Measurements from ENCODE around the gene APEX1.

The APEX1 gene

GRCh38 chr14:20454516-20455354, at the start of gene APEX1, which contains the start of gene OSGEP:
TSS of gene APEX1 (plus strand) at chr14:20455226. CDS start at chr14:20455646, 420 bp downstream.
TSS of gene OSGEP (minus strand) at chr14:20454812. CDS start at chr14:20454683, 129 bp downstream.
- DNase-seq = peak; percentile 98

- DNase-seq = no peak
These were observed 45.8 kb upstream of the APEX1 start for GRCh38 chr14:20409226-20409625.

GRCh38 chr14:20412411-20412810, 42.6 kb upstream of the APEX1 start:
- no peak for DNase-seq

GRCh38 chr14:20412876-20413743, 41.9 kb upstream of the APEX1 start, which contains the start of gene TEP1:
TSS of gene TEP1 (minus strand) at chr14:20413501. CDS start at chr14:20408439, 5,062 bp downstream.
- DNase-seq = peak; percentile 69 to 83

- DNase-seq = peak in 1 of 2 experiments; percentile 41
These were observed 41.3 kb upstream of the APEX1 start for GRCh38 chr14:20413744-20414082.

GRCh38 chr14:20415782-20416206, 39.2 kb upstream of the APEX1 start:
- DNase-seq = peak; percentile 37 to 47

GRCh38 chr14:20416223-20416622, 38.8 kb upstream of the APEX1 start:
- DNase-seq = no peak

- DNase-seq = no peak
These were observed 37.5 kb upstream of the APEX1 start for GRCh38 chr14:20417250-20418186.

- DNase-seq = no peak
These were observed 36.5 kb upstream of the APEX1 start for GRCh38 chr14:20418501-20418909.

GRCh38 chr14:20419419-20419818, 35.6 kb upstream of the APEX1 start:
- DNase-seq = no peak

- DNase-seq = peak in 1 of 2 experiments; percentile 59
These were observed 33.8 kb upstream of the APEX1 start for GRCh38 chr14:20421267-20421666.

- no peak for DNase-seq
These were observed 32.1 kb upstream of the APEX1 start for GRCh38 chr14:20422886-20423285.

- DNase-seq = no peak
These were observed 30.2 kb upstream of the APEX1 start for GRCh38 chr14:20424851-20425250.

- no peak for DNase-seq
These were observed 27.6 kb upstream of the APEX1 start for GRCh38 chr14:20427231-20428009.

- no peak for DNase-seq
These were observed 27.0 kb upstream of the APEX1 start for GRCh38 chr14:20428010-20428365.

GRCh38 chr14:20428802-20429201, 26.2 kb upstream of the APEX1 start:
- no peak for DNase-seq

- no peak for DNase-seq
These were observed 25.0 kb upstream of the APEX1 start for GRCh38 chr14:20429801-20430669.

GRCh38 chr14:20434701-20435581, 20.1 kb upstream of the APEX1 start:
- DNase-seq = peak; percentile 16 to 62

- peak in 1 of 2 experiments; percentile 24 for DNase-seq
These were observed 19.3 kb upstream of the APEX1 start, which contains the start of gene KLHL33 for GRCh38 chr14:20435582-20436362. TSS of gene KLHL33 (minus strand) at chr14:20436166. CDS start at chr14:20435811, 355 bp downstream.

Data from NCI-H187 (cell line).